Pancreas (tissue), 10 donors: ENCODE results near the gene CBFA2T3. TPM values are rescaled to one million over a fixed set of nuclear protein-coding genes. Genes with fewer than 3 reads are reported as not detected.
"Not testable (repeated sequence)": the region's sequence is repeated elsewhere in the genome, so short reads cannot be mapped to it uniquely, and the experiment has no call there.

Experiments used
- ATAC-seq, 4 donors: fragments of 200-7000 bp; cut with Tn5 transposase; one replicate each; pipeline versions ENCODE4 v1.8.0 to v1.9.1; 2020; ENCODE audit warnings: mild to moderate bottlenecking in 4 of 4, moderate library complexity in 4 of 4
- DNase-seq, 6 donors: peaks; one replicate each; pipeline ENCODE4 v3.0.0-alpha.2; 2020
- FAIRE-seq: peaks from 2 replicates; lab custom pipeline; 2012; peaks lifted over from hg19 to GRCh38; lab: Jason Lieb, UNC
- H3K27ac ChIP-seq, 4 donors: fragments of 200-600 bp; sonication (generic); 1 replicate in 3 of 4; 2 replicates in 1 of 4; pipeline versions ENCODE4 v1.5.0 to v1.8.0; 2020
- H3K27me3 ChIP-seq, 4 donors: fragments of 200-600 bp; one replicate each; pipeline ENCODE4 v1.8.0; 2021
- H3K36me3 ChIP-seq, 3 donors: fragments of 200-600 bp; sonication (generic) in 1 of 3; one replicate each; pipeline versions ENCODE4 v1.5.0 to v1.8.0; 2020 to 2021
- H3K4me1 ChIP-seq, 3 donors: fragments of 200-600 bp; one replicate each; pipeline ENCODE4 v1.8.0; 2021
- H3K4me3 ChIP-seq, 4 donors: fragments of 200-600 bp; sonication (generic) in 2 of 4; one replicate each; pipeline versions ENCODE4 v1.5.0 to v1.8.0; 2020 to 2021
- H3K9me3 ChIP-seq, 4 donors: fragments of 200-600 bp; one replicate each; pipeline ENCODE4 v1.8.0; 2021
- CTCF ChIP-seq, 4 donors: fragments of 200-600 bp; sonication (generic) in 3 of 4; IDR thresholded peaks; one replicate each; pipeline versions ENCODE4 v1.5.0 to v1.8.0; 2021; ENCODE audit warnings: antibody characterized with exemption in 4 of 4
- WGBS, 2 donors: extraction: QIAGEN DNeasy Blood & Tissue Kit; methylation state at CpG; one replicate each; pipeline ENCODE4 v1.1.7; 2013; 5-methylcytosine and 5-hydroxymethylcytosine counted together
- intact Hi-C, 3 donors: fragments of 100-400 bp; cut with DNase I; formaldehyde crosslinking; loops; one replicate each; pipeline versions ENCODE4 v1.11.1 to v1.14.2; 2022
- polyA plus RNA-seq, 2 donors: library from polyadenylated mRNA; stranded (reverse); fragments of 200-250 nt; gene quantifications; one replicate each; pipeline ENCODE4 v1.2.3, GENCODE V29; 2013
- total RNA-seq, 6 donors: library from RNA; stranded (reverse); fragmentation: NEBNext Ultra II Directional in 4 of 6; extraction: Animal tissue kit (Norgen Biotek cat#: 25700) in 4 of 6; gene quantifications; one replicate each; pipeline versions ENCODE4 v1.2.1 to v1.2.4, GENCODE V29; 2021 to 2023
- donor health status: healthy with polysubstance abuse.
- donor health status: DM: no; HTN: no; CAD: no; lungs with moderate emphysema.
- donor health status: DM: no; HTN: no; CAD: no.
- donor health status: control.
- donor health status: control.
- donor health status: Bipolar disorder and iron deficiency.
- donor health status: DM: yes; HTN: yes; CAD: no.
- donor health status: DM: no; HTN: no; CAD: no.
- donor health status: DM: no; HTN: no; CAD: no.
- donor health status: DM: yes; HTN: yes; CAD: no.

The CBFA2T3 gene
- total and polyA plus RNA-seq, 8 donors, result 8.7 to 27.0 (median 21.9) TPM

DNA sequence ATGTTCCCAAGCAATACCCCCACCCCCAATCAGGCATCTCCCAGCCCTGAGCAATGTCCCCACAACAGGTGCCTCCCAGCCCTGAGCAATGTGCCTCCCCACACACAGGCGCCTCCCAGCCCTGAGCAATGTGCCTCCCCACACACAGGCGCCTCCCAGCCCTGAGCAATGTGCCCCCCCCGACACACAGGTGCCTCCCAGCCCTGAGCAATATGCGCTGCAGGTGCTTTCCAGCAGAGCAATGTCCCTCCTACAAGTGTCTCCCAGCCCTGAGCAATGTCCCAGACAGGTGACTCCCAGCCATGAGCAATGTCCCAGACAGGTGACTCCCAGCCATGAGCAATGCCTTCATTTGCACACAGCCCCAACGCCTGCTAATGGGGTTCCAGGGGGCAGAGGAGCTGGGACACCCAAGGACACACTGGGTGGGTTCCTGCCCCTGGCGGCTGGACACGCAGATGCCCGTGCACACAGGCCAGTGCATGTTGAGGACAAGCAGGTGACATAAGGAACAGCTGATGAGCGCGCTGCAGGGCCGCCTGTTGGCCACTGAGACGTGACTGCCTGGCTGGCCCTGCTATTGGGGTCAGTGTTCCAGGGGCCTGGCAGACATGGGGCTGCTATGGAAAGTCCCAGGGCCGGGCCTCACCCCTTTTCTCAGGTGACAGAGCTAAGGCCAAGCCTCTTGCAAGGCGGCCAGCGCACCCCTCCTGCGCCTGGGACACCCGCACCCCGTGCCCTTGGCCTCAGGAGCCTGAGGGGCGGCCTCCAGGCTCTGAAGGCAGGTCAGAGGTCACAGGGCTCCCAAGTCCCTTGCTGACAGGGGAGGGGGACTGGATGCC, 83.7 kb downstream of the CBFA2T3 start:
- Histone ChIP-seq H3K4me1 (no peaks in the 10 kb centered on the region), H3K4me3 (no peak overlapping the region), H3K27me3 (no peaks in the 10 kb centered on the region), H3K27ac (no peak overlapping the region), H3K36me3 (peaks cover 0 to 7% (median 0%) of the 10 kb centered on the region in 3 donors), H3K9me3 (no peaks in the 10 kb centered on the region)
- intact Hi-C loops, result no loop called here
- TF ChIP-seq CTCF (IDR thresholded peaks at IDR 0.05), result no peak
- DNase-seq, result no peak
- ATAC-seq, result no peak
- WGBS, 2 donors, result 88 to 91% methylated on average over 19 of the region's 19 CpGs
- FAIRE-seq, result no peak

GRCh38 chr16:88892065-88892464, 84.9 kb downstream of the CBFA2T3 start:
- Histone ChIP-seq H3K36me3 (no peaks in the 10 kb centered on the region), H3K4me1 (no peaks in the 10 kb centered on the region), H3K4me3 (no peak overlapping the region), H3K9me3 (no peaks in the 10 kb centered on the region), H3K27ac (no peak overlapping the region), H3K27me3 (no peaks in the 10 kb centered on the region)
- DNase-seq, result no peak
- FAIRE-seq, result no peak
- TF ChIP-seq CTCF (IDR thresholded peaks at IDR 0.05), result no peak
- ATAC-seq, result no peak
- WGBS, 2 donors, result 92% methylated on average over 20 of the region's 20 CpGs
- intact Hi-C loops, result no loop called here

- no peak for TF ChIP-seq CTCF (IDR thresholded peaks at IDR 0.05)
- DNase-seq (no peak), FAIRE-seq (no peak), ATAC-seq (no peak)
- intact Hi-C loops, result no loop called here
- WGBS, 2 donors, result 88 to 96% methylated on average over 16 of the region's 16 CpGs
- Histone ChIP-seq H3K27ac (no peak overlapping the region), H3K27me3 (no peaks in the 10 kb centered on the region), H3K9me3 (no peaks in the 10 kb centered on the region), H3K4me1 (no peaks in the 10 kb centered on the region), H3K36me3 (no peaks in the 10 kb centered on the region), H3K4me3 (no peak overlapping the region)
Observed at GRCh38 chr16:88891083-88891482, 85.9 kb downstream of the CBFA2T3 start.

DNA sequence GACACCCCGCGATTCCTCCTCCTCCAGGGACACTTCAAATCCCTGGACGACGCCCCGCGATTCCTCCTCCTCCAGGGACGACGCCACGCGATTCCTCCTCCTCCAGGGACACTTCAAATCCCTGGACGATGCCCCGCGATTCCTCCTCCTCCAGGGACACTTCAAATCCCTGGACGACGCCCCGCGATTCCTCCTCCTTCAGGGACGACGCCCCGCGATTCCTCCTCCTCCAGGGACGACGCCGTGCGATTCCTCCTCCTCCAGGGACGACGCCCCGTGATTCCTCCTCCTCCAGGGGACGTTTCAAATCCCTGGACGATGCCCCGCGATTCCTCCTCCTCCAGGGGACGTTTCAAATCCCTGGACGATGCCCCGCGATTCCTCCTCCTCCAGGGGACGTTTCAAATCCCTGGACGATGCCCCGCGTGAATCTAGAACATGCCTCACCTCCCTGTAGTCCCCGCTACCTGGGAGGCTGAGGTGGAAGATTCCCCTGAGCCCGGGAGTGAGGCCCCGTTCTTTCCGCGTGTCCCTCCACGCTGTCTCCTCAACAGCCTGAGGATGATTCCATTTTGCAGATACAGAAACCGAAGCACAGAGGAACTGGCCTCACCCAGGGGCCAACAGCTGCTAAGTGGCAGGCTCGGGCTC, 87.2 kb downstream of the CBFA2T3 start:
- intact Hi-C loops, FAIRE-seq, H3K36me3 ChIP-seq, H3K4me1 ChIP-seq, H3K9me3 ChIP-seq, H3K27me3 ChIP-seq, DNase-seq, H3K27ac ChIP-seq, ATAC-seq, H3K4me3 ChIP-seq: not testable (repeated sequence)
- WGBS, 2 donors, result 92 to 93% methylated on average over 45 to 48 of the region's 48 CpGs

- 82 to 87% methylated on average over 28 to 29 of the region's 30 CpGs for WGBS, 2 donors
- no peak for FAIRE-seq
Observed at GRCh38 chr16:88888461-88889387, 88.3 kb downstream of the CBFA2T3 start.

More at GRCh38 chr16:88888461-88889387, 88.3 kb downstream of the CBFA2T3 start:
- Histone ChIP-seq H3K4me3 (no peak overlapping the region), H3K9me3 (no peaks in the 10 kb centered on the region), H3K4me1 (no peaks in the 10 kb centered on the region), H3K36me3 (peaks cover 0 to 8% (median 0%) of the 10 kb centered on the region in 3 donors), H3K27me3 (no peaks in the 10 kb centered on the region), H3K27ac (no peak overlapping the region)
- intact Hi-C loops, result no loop called here
- peak in 1 of 4 donors; percentile 7 for ATAC-seq
- no peak for TF ChIP-seq CTCF (IDR thresholded peaks at IDR 0.05)
- no peak for DNase-seq
